Smooth muscle cell of trachea (primary cell): Measurements from ENCODE around the gene SMARCD2. TPM values are rescaled to one million over a fixed set of nuclear protein-coding genes. Genes with fewer than 3 reads are reported as not detected.

ENCODE experiments used
- total RNA-seq: library from RNA; depleted of rRNA; stranded (reverse); fragments of >200 nt; gene quantifications from 2 replicates; pipeline ENCODE4 v1.2.1, GENCODE V29; 2014

Gene SMARCD2
- 120 and 133 TPM in 2 replicates for total RNA-seq

DNA sequence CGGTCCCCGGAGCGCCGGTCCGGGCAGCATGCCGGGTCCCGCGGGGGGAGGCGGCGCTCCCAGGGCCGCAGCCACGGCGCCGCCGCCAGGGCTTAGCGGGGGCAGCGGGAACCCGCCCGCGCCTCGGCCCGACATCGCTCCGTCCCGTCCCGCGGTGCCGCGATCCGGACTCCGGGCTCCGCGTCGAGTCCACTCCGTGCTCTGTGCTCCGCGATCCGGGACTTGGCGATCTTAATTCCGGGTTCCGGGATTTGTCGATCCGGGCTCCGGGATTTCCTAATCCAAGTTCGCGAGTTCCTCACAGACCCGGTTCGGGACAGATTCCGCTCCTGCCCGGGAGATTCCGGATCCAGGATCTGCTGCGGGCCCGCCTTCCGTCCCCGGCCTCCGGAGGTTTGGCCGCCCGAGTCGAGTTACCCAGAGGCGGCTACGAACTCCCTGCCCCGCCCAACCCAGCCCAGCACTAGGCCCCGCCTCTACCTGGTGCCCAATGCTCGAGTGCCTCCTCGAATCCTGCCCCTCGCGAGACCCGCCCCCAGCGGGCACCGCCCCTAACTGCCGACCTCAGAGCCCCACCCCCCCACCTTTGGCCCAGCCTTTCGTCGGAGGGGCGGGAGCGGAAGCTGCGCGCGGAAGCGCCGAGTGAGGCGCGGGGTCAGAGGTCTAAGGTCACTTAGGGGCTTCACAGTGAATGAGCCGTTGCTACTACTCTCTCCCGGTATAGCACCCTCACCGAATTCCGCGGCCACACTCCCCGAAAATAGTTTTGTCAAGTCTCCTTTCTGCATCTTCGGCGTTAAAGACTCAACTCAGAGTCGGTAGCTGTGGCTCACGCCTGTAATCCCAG, at the start of gene SMARCD2:
TSS of gene SMARCD2 (minus strand) at position 146 of the 847 bp plus-strand sequence. CDS start at position 135, 11 bp downstream.

GRCh38 chr17:63881935-63882601, 39.6 kb upstream of the SMARCD2 start, which contains the start of gene GH2:
TSS of gene GH2 (minus strand) at chr17:63881944. CDS start at chr17:63881801, 143 bp downstream.

DNA sequence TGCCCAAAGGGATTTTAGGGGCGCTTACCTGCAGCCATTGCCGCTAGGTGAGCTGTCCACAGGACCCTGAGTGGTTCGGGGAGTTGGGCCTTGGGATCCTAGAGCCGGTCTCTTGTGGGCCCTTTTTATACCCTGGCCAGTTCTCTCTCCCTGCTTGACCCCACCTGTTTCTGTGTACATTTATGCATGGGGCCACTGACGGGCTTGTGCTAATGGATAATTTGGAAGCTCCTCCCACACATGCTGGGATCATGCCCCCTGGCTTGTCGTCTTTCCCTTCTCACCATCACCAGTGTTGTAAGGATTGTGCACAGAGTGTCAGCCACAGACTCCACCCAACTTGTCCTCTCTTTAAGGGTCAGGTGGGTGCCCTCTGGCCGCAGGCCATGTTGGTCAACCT, 31.1 kb upstream of the SMARCD2 start, which contains the start of gene CSH2:
TSS of gene CSH2 (minus strand) at position 101 of the 400 bp plus-strand sequence. CDS start at position 38, 63 bp downstream.

GRCh38 chr17:63827002-63827800, 15.3 kb downstream of the SMARCD2 start, which contains the start of the genes FTSJ3 and PSMC5:
TSS of gene FTSJ3 (minus strand) at chr17:63827663. CDS start at chr17:63826902, 761 bp downstream.
TSS of gene PSMC5 (plus strand) at chr17:63827431. CDS start at chr17:63827491, 60 bp downstream.

Other genes with a start within 250 kb of the SMARCD2 start
- gene TACO1, start 241.8 kb downstream of the SMARCD2 start, total RNA-seq, result 27.1 and 37.5 TPM in 2 replicates
- 36.4 TPM in 2 replicates for gene MAP3K3, start 220.3 kb downstream of the SMARCD2 start, total RNA-seq
- 3.5 and 4.3 TPM in 2 replicates for gene LIMD2, start 142.6 kb downstream of the SMARCD2 start, total RNA-seq
- gene STRADA, start 100.9 kb downstream of the SMARCD2 start, total RNA-seq, result 21.5 and 28.2 TPM in 2 replicates
- 65.5 and 71.6 TPM in 2 replicates for gene CCDC47, start 69.1 kb downstream of the SMARCD2 start, total RNA-seq
- gene DDX42, start 68.5 kb downstream of the SMARCD2 start, total RNA-seq, result 68.6 and 86.4 TPM in 2 replicates
- gene PSMC5, start 15.3 kb downstream of the SMARCD2 start, total RNA-seq, result 55.1 and 101 TPM in 2 replicates
- 62.3 and 101 TPM in 2 replicates for gene FTSJ3, start 15.0 kb downstream of the SMARCD2 start, total RNA-seq
- not detected in 2 replicates for gene CSH2, start 31.0 kb upstream of the SMARCD2 start, total RNA-seq
- not detected in 2 replicates for gene GH2, start 39.3 kb upstream of the SMARCD2 start, total RNA-seq
- not detected in 2 replicates for gene CSH1, start 53.9 kb upstream of the SMARCD2 start, total RNA-seq
- 0.15 TPM in 1 of 2 replicates, not detected in the other for gene CSHL1, start 68.6 kb upstream of the SMARCD2 start, total RNA-seq
- not detected in 2 replicates for gene GH1, start 76.2 kb upstream of the SMARCD2 start, total RNA-seq
- 0.15 and 0.17 TPM in 2 replicates for gene CD79B, start 89.6 kb upstream of the SMARCD2 start, total RNA-seq
- under 0.01 and 0.15 TPM in 2 replicates for gene SCN4A, start 130.2 kb upstream of the SMARCD2 start, total RNA-seq
- 1.5 and 1.8 TPM in 2 replicates for gene PRR29, start 155.7 kb upstream of the SMARCD2 start, total RNA-seq
- gene ICAM2, start 177.9 kb upstream of the SMARCD2 start, total RNA-seq, result 1.2 and 4.1 TPM in 2 replicates